Stimulated activated CD8-positive, alpha-beta memory T cell treated with anti-CD3 and anti-CD28 coated beads, Interleukin-15, amount 100 ng/mL, for 24 hours (primary cell): ENCODE data around the gene MTHFD2L.
A peak's percentile ranks its signal among the peaks of the same experiment; 100 is the strongest.
"Not testable (repeated sequence)": the region's sequence is repeated elsewhere in the genome, so short reads cannot be mapped to it uniquely, and the experiment has no call there.

Experiments
- DNase-seq: peaks from one replicate; pipeline ENCODE4 v3.0.0-alpha.2; 2020; ENCODE audit warnings: low read depth

Gene MTHFD2L

DNA sequence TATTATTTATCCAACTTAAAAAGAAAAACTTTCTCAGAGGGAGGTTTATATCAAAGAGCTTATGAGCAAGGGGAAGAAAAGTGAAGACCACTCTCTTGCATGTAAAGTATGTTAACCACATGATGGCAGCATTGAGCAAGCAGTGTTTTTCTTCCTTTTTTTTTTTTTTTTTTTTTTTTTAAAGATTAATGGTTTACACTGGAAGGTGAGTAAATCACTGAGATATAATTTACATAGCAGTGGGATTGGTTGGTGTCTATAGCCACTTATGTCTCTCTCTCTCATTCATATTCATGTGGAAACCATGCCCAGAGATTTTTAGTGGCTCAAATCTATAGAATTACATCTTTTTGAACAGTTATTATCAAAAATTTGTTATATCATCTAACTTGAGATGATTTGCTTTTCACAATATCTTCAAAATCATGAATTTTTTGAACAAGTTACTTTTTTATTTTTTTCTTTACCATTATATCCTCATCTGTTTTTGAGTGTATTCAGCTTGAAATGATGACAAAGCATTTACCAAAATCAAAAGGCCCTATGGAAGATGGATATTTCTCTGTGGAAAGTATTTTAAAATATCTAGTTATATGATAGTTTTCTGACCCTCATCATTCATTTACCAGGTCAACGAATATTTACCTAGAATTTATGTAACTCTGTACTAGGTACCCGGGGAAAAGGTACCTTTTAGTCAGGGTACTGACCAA lies 31.6 kb downstream of the MTHFD2L start:
- DNase-seq: no peak

DNA sequence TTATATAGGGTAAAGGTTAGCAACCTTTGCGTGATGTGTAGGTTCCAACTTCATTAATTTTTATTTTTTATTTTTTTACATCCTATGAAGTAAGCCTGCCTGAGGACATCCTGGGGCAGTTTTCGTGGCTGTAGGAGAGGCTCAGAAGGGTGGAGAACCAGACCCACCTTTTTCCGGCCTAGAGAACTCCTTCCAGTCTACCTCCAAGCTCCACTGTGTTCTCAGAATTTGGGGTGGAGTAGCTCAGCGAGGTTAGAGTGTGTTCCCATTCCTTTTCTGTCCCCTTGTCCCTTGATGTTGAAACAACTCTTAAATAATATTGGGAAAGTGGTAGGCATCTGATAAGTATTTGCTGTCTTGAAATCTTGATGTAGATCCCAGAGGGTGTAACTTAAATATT lies 32.4 kb downstream of the MTHFD2L start:
- DNase-seq: no peak

DNA sequence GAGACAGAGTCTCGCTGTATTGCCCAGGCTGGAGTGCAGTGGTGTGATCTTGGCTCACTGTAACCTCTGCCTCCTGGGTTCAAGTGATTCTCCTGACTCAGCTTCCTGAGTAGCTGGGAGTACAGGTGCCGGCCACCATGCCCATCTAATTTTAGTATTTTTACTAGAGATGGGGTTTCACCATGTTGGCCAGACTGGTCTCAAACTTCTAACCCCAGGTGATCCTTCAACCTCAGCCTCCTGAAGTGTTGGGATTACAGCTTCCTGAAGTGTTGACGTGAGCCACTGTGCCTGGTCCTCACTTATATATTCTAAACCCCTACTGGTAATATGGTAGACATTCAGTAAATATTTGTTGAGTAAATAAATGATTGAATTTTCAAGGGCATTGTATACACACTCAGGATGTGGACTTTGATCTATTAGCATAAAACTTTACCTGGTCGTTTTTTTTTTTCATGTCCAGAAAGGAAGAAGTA lies 33.0 kb downstream of the MTHFD2L start:
- DNase-seq: no peak

DNA sequence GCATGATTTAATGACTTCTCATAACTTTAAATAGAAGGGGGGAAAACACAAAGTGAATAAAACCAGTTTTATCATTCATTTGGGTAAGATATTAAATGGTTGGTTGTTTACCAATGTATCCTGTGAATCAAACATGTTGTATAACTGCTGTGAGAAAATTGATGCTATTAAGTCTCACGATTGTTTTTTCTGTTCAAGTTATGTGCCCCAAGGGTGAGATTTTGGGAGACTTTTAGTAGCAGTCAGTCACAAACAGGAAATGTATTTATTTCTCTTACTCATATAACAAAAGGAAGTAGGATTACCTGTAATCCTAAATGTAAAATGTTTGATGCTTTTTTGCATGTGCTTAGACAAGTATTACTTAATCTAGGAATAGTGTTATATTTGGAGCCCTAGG lies 39.2 kb downstream of the MTHFD2L start:
- no peak for DNase-seq

DNA sequence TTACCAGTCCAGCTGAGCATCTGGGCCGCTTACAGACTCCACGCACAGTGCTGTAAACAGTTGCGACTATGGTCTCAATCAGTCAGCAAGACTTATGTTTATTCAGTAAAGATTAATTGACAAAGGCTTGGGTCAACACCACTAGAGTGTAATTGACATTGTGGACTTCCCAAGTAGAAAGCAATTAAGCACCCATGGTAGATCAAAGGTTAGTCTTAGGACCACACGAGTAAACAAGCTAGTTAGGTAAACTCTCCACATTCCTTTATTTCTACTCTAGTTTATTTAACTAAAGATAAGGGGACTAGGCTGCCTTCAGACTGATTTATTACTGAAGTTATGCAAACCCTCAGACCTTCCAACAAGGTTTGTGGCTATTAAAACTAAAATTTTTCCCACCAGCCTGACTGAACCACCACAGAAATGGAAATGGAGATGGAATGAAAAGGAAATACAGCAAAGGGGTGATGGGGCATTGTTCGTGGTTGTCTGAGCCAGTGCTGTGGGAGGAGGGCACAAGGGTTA lies 44.2 kb downstream of the MTHFD2L start:
- no peak for DNase-seq

DNA sequence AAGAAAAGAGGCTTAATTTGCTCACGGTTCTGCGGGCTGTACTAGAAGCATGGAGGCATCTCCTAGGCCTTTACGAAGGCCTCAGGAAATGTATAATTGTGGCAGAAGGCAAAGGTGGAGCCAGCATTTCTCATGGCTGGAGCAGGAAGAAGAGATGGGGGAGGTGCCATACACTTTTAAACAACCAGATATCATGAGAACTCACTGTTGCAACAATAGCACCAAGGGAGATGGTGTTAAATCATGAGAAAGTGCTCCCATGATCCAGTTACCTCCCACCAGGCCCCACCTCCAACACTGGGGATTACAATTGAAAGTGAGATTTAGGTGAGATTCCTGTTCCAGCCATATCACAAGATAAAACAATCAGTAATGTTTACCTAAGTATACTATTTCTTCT lies 45.5 kb downstream of the MTHFD2L start:
- DNase-seq: no peak

DNA sequence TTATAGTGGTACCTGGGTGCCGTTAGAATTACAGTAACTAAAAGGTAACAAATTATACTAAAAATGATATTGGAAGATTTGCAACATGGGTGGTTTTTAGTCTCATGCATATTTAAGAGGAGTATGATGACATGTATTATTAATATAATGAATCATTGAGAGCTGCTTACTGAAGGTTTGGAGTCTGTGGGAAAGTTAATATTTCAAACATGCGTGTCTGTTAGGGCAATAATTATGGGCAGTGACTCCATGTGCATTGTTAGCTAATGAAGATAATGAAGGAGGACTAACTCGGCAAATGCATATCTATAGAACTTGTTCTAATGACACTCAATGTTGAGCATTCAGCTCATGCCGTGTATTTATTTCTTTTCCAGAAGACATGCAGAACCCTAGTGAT lies 47.1 kb downstream of the MTHFD2L start:
- no peak for DNase-seq

DNA sequence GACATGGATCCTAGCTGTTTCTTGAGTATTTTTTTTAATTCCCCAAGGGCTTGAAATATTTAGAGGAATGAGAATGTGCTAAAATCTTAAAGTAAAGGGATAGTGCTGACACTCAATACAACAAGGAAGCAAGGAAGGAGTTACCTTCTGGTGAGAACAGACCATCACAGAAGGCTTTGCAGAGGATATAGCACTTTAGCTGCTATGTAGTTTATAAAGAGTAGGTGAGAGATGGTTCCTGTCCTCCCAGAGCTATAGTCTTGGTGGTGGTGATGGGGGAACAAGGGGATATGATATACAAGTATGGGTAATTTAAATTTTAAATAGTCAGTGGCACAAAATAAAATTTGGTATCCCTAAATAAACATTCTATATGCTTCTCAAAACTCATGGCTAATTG lies 47.6 kb downstream of the MTHFD2L start:
- no peak for DNase-seq

DNA sequence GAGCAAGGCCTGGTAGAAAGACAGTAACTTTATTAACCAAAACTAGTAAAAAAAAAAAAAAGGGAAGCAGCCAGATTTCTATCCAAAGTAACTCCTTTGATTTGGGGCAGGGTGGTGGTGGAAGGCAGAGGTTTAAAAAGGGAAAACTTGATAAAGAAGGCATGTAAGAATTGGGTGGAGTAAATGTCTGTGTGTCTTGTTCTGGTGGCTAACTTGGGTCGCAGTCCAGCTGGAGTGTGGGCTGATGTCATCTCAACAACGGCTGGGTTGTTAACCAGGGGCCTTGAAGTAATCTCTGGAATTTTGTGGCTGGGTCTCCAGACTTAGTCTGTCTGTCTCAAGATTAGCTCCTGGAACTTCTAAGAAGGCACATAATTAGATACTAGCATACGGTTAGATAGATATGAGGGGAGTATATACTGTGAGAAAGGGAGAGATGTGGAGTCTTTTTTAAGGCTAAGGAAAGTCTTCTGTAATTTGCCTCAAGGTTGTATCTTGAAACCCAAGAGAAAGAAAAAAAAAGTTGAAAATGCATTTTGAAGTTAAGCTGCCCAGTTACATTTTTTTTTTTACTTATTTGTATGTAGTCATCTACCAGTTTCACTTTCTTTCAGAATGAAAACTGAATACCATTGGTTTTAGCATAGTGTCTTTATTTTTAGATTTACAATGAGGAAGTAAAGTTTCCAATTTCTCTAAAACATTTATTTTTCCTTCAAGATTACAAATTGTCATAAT lies 48.3 kb downstream of the MTHFD2L start:
- no peak for DNase-seq

DNA sequence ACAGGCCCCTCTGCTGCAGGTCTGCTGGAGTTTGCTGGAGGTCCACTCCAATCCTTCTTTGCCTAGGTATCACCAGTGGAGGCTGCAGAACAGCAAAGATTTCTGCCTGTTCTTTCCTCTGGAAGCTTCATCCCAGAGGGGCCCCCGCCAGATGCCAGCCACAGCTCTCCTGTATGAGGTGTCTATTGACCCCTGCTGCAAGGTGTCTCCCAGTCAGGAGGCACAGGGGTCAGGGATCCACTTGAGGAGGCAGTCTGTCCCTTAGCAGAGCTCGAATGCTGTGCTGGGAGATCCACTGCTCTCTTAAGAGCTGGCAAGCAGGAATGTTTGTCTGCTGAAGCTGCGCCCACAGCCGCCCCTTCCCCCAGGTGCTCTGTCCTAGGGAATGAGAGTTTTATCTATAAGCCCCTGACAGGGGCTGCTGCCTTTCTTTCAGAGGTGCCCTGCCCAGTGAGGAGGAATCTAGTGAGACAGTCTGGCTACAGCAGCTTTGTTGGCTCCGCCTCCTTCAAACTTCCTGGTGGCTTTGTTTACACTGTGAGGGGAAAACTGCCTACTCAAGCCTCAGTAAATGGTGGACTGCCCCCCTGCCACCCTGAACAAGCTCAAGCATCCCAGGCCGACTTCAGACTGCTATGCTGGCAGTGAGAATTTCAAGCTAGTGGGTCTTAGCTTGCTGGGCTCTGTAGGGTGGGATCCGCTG lies 56.7 kb downstream of the MTHFD2L start:
- not testable (repeated sequence) for DNase-seq

DNA sequence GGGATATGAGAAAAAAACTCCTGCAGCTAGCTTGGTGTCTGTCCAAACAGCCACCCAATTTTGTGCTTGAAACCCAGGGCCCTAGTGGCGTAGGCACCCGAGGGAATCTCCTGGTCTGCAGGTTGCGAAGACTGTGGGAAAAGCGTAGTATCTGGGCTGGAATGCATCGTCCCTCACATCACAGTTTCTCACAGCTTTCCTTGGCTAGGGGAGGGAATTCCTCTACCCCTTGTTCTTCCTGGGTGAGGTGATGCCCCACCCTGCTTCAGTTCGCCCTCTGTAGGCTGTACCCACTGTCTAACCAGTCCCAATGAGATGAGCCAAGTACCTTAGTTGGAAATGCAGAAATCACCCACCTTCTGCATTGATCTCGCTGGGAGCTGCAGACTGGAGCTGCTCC lies 57.3 kb downstream of the MTHFD2L start:
- DNase-seq: not testable (repeated sequence)

DNA sequence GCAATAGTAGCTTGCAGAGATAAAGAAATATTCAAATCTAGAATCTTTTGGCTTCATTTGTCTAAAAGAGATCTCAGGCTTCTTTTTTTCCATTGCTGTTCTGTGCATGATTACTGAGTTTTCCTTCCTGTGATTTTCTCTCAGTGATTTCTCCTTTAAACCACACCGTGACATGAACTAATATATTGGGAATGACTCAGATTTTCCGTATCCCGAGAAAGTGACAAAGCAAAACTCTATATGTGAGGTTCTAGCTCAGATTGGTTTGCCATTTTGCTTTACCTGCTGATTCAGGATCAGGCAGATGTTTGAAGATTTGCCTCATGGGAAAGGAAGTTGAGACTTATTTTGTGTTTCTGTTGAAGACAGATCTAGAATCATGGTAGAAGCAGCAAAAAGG lies 59.4 kb downstream of the MTHFD2L start:
- DNase-seq: no peak

DNA sequence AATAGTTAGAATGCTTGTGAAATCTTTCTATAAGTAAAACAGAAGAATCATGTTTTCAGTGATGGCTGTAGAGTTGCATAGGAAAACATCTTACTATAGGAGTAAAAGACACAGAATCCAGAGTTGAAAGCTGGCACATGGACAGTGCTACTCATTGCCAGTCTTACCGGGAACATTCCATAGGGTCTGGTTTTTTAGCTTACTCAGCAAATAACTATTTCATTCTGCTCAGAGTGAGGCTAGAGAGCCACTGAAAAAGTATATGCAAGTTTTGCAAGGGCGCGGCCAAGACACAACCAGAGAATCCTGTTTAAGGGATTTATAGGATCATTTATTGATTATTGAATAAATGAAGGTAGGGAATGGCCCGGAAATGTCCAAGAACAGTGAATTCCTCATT lies 60.3 kb downstream of the MTHFD2L start:
- DNase-seq: no peak

DNA sequence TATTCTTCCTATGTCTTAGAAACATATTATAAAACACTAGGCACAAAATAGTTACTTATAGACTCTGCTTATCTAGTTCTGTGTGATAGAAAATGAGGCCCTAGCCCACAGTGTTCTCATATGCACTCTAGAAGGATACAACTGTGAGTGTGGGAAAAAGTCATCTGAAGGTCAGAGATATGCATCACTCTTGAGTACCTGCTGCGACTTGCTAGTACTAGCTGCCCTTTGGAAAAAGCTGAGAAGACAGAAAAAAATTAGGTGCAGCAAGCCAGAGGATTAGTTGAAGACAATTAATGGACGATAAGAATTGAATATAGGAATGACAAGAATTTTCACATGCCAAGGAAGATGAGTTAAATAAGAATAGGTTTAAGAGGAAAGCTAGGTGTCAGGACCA lies 61.3 kb downstream of the MTHFD2L start:
- no peak for DNase-seq

DNA sequence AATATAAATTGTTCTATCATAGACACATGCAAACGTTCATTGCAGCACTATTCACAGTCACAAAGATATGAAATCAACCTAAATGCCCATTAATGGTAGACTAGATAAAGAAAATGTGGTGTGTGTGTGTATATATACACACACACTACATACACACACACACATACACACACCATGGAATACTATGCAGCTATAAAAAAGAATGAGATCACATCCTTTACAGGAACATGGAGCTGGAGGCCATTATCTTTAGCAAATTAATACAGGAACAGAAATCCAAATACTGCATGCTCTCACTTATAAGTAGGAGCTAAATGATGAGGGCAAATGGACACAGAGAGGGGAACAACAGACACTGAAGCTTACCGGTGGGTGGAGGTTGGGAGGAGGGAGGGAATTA lies 65.2 kb downstream of the MTHFD2L start:
- no peak for DNase-seq

DNA sequence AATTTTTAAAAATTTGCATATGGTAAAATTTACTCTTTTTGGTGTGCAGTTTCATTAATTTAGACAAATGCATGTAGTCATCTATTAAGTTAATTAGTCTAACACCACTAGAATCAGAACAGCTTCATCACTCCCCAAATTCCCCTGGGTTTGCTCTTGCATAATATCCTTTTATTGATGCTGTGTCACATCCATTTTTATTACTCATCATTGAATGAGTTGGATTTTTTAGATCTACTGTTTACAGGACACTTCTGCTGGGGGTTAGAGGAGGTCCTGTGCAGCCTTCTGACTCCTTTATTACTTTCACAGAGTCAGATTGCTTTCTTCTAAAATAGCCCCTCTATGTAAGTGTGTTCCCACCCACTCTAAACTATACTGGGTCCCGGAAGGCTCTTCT lies 65.9 kb downstream of the MTHFD2L start:
- no peak for DNase-seq

DNA sequence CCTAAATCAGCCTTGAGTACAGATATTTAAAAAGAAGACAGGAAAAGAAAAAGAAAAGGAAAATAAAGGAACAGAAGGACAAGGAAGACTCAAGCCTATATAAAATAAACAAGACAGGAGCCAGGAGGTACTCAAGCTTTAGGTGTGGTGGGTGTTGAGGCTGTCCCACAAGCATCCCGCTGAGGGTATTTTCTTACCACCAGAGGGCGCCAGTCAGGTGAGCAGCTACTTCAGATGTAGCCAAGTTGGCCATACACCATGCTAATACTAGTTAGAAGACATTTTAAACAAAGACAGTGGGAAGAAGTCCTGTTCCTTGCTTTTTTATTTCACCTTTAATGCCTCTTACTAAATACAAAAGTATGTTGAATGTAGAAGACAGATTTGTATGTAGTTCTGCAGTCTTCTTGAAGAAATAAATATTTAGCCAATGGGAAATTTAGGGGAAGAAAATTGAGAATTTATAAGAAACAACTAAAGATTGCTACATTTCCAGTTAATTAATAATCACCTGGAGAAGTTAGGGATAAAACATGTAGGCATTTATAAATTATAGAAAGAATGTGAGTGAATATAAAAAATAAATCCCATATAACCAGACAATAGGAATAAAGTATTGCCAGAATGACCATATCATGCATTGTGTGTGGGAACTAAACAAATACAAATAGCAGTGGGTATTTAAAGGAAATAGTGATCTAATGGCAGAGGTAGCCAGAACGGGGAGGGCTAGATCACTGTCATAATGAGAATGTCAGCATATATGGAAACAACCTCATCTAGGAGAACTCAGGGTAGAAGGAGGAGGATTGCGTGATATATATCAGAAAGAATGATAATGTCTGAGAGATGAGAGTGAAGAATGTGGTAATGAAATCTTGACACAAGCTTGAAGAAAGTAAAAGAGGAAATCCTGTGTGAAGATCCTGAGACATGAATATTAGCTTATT lies 71.0 kb downstream of the MTHFD2L start:
- DNase-seq: peak; percentile 39

DNA sequence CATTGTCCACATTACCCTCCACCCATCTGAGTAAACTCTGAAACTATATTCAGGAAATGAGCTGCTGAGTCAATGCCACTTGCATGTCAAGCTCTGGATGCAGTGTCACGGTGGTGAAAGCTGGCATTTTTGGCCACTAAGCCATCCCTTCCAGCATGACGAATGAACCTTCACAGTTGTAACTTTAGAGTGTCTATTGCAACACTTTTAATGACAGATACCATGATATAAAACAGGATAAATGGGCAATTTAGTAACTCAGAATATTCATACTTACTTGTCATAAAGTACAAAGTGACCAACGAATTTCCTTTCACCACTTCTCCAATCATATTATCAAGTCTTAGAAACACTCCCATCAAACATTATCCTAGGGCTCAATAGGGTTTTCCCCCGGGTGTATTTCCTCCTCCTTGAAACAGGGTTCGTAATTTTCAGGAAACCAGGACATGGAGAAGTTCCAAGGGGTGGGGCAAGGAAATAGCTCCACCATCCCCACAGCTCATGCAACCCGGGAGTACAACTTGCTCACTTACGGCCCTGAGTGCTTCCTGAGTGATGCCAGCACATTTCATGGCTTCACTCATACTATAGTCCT lies 73.1 kb downstream of the MTHFD2L start:
- DNase-seq: no peak

DNA sequence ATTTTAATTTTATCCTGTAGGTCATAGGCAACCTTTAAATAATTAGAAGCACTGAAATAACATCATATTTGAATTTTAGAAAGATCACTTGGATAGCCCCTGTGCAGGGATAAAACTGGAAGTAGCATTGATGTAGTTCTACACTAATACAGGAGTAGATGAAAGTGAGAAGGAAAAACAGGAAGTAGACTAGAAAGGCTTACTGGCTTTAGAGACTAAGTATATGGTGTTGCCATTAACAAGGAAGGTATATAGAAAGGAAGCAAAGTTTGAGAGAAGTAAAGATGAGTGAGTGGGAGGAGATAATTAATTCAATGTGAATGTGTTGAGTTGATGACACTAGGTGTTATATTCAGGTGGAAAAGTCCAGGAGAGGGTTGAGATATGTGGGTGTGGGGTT lies 77.2 kb downstream of the MTHFD2L start:
- no peak for DNase-seq

DNA sequence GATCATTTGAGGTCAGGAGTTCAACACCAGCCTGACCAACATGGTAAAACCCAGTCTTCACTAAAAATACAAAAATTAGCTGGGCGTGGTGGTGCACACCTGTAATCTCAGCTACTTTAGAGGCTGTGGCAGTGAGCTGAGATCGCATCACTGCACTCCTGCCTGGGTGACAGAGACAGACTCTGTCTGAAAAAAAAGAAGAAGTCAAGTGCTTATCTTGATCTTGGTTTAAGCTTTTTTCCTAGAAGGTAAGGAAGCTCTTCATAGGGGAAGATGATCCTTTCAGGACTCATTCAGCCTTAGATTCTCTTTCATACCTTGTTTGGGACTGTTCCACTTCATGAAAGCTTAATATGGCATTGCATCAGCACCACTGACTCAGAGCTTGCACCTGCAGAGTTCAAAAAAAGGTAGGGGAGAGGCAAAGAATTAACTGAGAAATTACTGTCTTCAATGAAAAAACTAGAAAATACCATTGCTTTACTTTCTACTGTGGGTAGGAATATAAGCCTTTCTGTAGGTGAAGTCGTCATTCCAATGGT lies 79.6 kb downstream of the MTHFD2L start:
- DNase-seq: no peak

DNA sequence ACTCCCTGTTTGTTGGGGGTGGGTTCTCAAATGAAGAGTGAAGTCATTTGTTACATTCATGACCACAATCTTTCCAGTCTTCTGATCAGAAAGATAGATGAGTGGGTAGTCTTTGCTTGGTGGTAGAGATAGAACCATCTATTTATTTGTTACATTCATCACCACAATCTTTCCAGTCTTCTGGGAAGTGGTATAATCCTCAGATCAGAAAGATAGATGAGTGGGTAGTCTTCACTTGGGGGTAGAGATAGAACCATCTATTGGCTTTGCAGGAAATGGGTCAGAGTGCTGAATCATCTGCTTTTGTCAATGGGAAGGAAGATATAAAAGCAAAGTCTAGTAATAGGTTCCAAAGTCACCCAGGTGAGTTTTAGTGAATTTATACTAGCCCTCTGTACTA lies 86.1 kb downstream of the MTHFD2L start:
- DNase-seq: no peak
